ENCODE data around the gene AP2A2. TPM values are rescaled to one million over a fixed set of nuclear protein-coding genes. Genes with fewer than 3 reads are reported as not detected.
"Not testable (repeated sequence)": the region's sequence is repeated elsewhere in the genome, so short reads cannot be mapped to it uniquely, and the experiment has no call there.

Gene AP2A2
- total RNA-seq, 1 experiment from 2014 or later = 29.6 TPM

DNA sequence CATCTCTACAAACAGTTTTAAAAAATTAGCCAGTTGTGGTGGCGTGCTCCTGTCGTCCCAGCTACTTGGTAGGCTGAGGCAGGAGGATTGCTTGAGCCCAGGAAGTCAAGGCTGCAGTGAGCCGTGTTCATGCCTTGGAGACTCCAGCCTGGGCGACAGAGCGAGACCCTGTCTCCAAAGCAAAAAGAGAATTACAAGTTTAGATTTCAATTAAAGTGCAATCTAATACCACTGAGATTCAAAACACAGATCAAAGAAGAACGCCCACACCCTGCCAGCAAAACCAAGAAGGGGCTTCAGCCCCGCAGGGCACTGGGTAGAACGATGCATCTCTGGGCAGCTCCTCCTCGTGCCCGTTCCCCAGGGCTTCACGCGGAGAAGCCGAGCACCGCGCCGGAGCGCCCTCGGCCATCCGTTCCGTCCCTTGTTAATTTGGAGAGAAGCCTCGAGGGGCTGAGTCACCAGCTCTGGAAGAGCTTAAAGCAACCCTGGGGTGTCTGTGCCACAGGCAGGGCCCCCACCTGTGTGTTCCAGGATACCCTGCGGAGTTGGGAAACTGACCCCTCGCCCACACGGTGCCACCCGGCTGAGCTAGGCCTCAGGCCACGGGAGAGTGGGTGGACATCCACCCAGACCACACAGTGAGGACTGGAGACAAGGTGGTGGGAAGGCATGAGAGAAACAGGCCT is 47.0 kb downstream of the AP2A2 start:
- POLR2A ChIA-PET (ENCODE audit: unreplicated experiment) = no interaction called here
- DNase-seq (no peak), ATAC-seq (no peak)
- Histone ChIP-seq H3K9me2 (replicated peaks; ENCODE audit: low read length) (no peaks in the 10 kb centered on the region), H3K4me3 (ENCODE audit: low read length) (no peak overlapping the region), H3K4me2 (ENCODE audit: low read length) (no peak overlapping the region), H2AFZ (ENCODE audit: low read length) (no peak overlapping the region), H3K4me1 (ENCODE audit: insufficient read depth, low read length) (no peaks in the 10 kb centered on the region), H3K27me3 (ENCODE audit: low read length) (no peaks in the 10 kb centered on the region), H3K9me3 (ENCODE audit: low read length) (no peaks in the 10 kb centered on the region), H3K79me2 (ENCODE audit: low read length) (peaks cover 3% of the 10 kb centered on the region; the same call in 1 of the 2 replicates), H3F3A (ENCODE audit: low read length, unreplicated experiment) (no peaks in the 10 kb centered on the region), H3K9ac (ENCODE audit: low read length) (no peak overlapping the region), H3K27ac (ENCODE audit: low read length) (no peak overlapping the region), H3K36me3 (ENCODE audit: low read depth, low read length) (no peaks in the 10 kb centered on the region; the same call in 1 of the 2 replicates), H4K20me1 (ENCODE audit: low read length) (no peaks in the 10 kb centered on the region)
- intact Hi-C loops (cut with micrococcal nuclease) = no loop called here
- no TSS peak for BruUV-seq (replicated peaks)
- TF ChIP-seq EZH2phosphoT487 (IDR thresholded peaks at IDR 0.05; ENCODE audit: borderline replicate concordance, low read length) (no peak), EZH2 (IDR thresholded peaks at IDR 0.05; ENCODE audit: low read length, unreplicated experiment) (no peak)
- TF ChIP-seq, protein P1, sequence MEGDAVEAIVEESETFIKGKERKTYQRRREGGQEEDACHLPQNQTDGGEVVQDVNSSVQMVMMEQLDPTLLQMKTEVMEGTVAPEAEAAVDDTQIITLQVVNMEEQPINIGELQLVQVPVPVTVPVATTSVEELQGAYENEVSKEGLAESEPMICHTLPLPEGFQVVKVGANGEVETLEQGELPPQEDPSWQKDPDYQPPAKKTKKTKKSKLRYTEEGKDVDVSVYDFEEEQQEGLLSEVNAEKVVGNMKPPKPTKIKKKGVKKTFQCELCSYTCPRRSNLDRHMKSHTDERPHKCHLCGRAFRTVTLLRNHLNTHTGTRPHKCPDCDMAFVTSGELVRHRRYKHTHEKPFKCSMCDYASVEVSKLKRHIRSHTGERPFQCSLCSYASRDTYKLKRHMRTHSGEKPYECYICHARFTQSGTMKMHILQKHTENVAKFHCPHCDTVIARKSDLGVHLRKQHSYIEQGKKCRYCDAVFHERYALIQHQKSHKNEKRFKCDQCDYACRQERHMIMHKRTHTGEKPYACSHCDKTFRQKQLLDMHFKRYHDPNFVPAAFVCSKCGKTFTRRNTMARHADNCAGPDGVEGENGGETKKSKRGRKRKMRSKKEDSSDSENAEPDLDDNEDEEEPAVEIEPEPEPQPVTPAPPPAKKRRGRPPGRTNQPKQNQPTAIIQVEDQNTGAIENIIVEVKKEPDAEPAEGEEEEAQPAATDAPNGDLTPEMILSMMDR (conservative IDR thresholded peaks at IDR 0.05; ENCODE audit: low read depth, low read length) = no peak
- CTCF ChIA-PET = no interaction called here

DNA sequence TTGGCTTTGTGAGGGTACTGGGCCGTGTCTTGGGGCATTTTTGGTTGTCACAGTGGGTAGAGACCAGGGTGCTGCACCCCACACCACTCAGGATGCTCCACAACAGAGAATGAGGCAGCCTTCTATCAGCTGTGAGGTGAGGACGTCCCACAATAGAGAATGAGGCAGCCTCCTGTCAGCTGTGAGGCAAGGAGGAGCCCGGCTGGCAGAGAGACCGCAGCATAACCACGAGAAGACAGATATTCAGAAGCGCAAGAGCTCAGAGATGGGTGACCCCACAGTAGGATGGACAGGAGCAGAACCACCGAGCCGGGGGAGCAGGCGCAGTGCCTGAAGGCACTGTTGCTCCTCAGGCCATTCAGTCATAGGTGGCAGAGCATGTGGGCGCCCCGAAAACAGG is 47.6 kb downstream of the AP2A2 start:
- Histone ChIP-seq H4K20me1 (ENCODE audit: low read length) (no peaks in the 10 kb centered on the region), H3K9ac (ENCODE audit: low read length) (no peak overlapping the region), H3K9me2 (replicated peaks; ENCODE audit: low read length) (no peaks in the 10 kb centered on the region), H3K4me3 (ENCODE audit: low read length) (no peak overlapping the region), H3K27ac (ENCODE audit: low read length) (no peak overlapping the region), H3K4me2 (ENCODE audit: low read length) (no peak overlapping the region), H3F3A (ENCODE audit: low read length, unreplicated experiment) (no peaks in the 10 kb centered on the region), H3K79me2 (ENCODE audit: low read length) (peaks cover 2% of the 10 kb centered on the region; the same call in 1 of the 2 replicates), H3K36me3 (ENCODE audit: low read depth, low read length) (peaks cover 2% of the 10 kb centered on the region; the same call in 1 of the 2 replicates), H2AFZ (ENCODE audit: low read length) (no peak overlapping the region), H3K9me3 (ENCODE audit: low read length) (no peaks in the 10 kb centered on the region), H3K27me3 (ENCODE audit: low read length) (no peaks in the 10 kb centered on the region), H3K4me1 (ENCODE audit: insufficient read depth, low read length) (no peaks in the 10 kb centered on the region)
- intact Hi-C loops (cut with micrococcal nuclease) = no loop called here
- ATAC-seq = no peak
- CTCF ChIA-PET = no interaction called here
- POLR2A ChIA-PET (ENCODE audit: unreplicated experiment) = no interaction called here
- no TSS peak for BruUV-seq (replicated peaks)
- no peak for DNase-seq
- no peak for TF ChIP-seq EZH2 (IDR thresholded peaks at IDR 0.05; ENCODE audit: low read length, unreplicated experiment)

DNA sequence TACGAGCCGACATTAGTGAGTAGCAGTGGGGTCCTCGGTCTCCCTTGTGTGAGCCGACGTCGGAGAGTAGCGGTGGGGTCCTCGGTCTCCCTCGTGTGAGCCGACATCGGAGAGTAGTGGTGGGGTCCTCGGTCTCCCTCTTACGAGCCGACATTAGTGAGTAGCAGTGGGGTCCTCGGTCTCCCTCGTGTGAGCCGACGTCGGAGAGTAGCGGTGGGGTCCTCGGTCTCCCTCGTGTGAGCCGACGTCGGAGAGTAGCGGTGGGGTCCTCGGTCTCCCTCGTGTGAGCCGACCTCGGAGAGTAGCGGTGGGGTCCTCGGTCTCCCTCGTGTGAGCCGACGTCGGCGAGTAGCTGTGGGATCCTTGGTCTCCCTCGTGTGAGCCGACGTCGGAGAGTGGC is 49.7 kb downstream of the AP2A2 start:
- H4K20me1 ChIP-seq (ENCODE audit: low read length); DNase-seq; H3K27me3 ChIP-seq (ENCODE audit: low read length); H3K9me3 ChIP-seq (ENCODE audit: low read length); H2AFZ ChIP-seq (ENCODE audit: low read length); H3K4me1 ChIP-seq (ENCODE audit: insufficient read depth, low read length); H3K4me2 ChIP-seq (ENCODE audit: low read length); POLR2A ChIA-PET (ENCODE audit: unreplicated experiment); H3K27ac ChIP-seq (ENCODE audit: low read length); intact Hi-C loops (cut with micrococcal nuclease); H3K79me2 ChIP-seq (ENCODE audit: low read length); CTCF ChIA-PET; ATAC-seq; H3K4me3 ChIP-seq (ENCODE audit: low read length); H3K9ac ChIP-seq (ENCODE audit: low read length); H3K9me2 ChIP-seq (replicated peaks; ENCODE audit: low read length); H3F3A ChIP-seq (ENCODE audit: low read length, unreplicated experiment); H3K36me3 ChIP-seq (ENCODE audit: low read depth, low read length); BruUV-seq (replicated peaks): not testable (repeated sequence)

DNA sequence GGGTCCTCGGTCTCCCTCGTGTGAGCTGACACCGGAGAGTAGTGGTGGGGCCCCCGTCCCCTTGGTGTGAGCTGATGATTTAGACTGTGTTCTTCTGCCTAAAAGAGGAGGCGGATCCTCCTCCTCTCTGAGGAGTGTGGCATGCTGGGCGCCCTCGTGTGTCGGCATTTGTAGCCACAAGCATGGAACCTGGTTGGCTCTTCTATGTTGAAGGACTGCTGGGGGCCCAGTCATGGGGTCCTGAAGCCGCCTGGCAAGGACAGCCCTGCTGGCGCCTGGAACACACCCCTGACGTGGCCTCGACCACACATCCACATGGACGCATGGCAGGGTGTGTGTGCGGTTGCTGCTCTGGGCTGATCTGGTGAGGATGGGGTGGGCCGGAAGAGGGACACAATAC is 50.2 kb downstream of the AP2A2 start:
- H3K4me1 ChIP-seq (ENCODE audit: insufficient read depth, low read length) = no peaks in the 10 kb centered on the region
- no peaks in the 10 kb centered on the region for H4K20me1 ChIP-seq (ENCODE audit: low read length)
- BruUV-seq (replicated peaks) = no TSS peak
- H3K36me3 ChIP-seq (ENCODE audit: low read depth, low read length) = peaks cover 7% of the 10 kb centered on the region; the same call in 1 of the 2 replicates
- H2AFZ ChIP-seq (ENCODE audit: low read length) = no peak overlapping the region
- H3K4me3 ChIP-seq (ENCODE audit: low read length) = no peak overlapping the region
- no peak overlapping the region for H3K9ac ChIP-seq (ENCODE audit: low read length)
- intact Hi-C loops (cut with micrococcal nuclease) = no loop called here
- CTCF ChIA-PET = no interaction called here
- no peaks in the 10 kb centered on the region for H3K27me3 ChIP-seq (ENCODE audit: low read length)
- TF ChIP-seq, protein P1 (conservative IDR thresholded peaks at IDR 0.05; ENCODE audit: low read depth, low read length) = peak; percentile 31; the same call in 1 of the 2 replicates
- TF ChIP-seq EZH2phosphoT487 (IDR thresholded peaks at IDR 0.05; ENCODE audit: borderline replicate concordance, low read length) = no peak
- ATAC-seq (peak; percentile 42; the same call in 1 of the 2 replicates), DNase-seq (no peak)
- H3F3A ChIP-seq (ENCODE audit: low read length, unreplicated experiment) = no peaks in the 10 kb centered on the region
- H3K9me3 ChIP-seq (ENCODE audit: low read length) = no peaks in the 10 kb centered on the region
- POLR2A ChIA-PET (ENCODE audit: unreplicated experiment) = no interaction called here
- no peaks in the 10 kb centered on the region for H3K79me2 ChIP-seq (ENCODE audit: low read length)
- no peaks in the 10 kb centered on the region for H3K9me2 ChIP-seq (replicated peaks; ENCODE audit: low read length)
- no peak overlapping the region for H3K27ac ChIP-seq (ENCODE audit: low read length)
- H3K4me2 ChIP-seq (ENCODE audit: low read length) = no peak overlapping the region

Measured in PC-3 (cell line).